Liver (tissue), 9 donors: ENCODE data around the gene CADM2. TPM values are rescaled to one million over a fixed set of nuclear protein-coding genes. Genes with fewer than 3 reads are reported as not detected.

Experiments
- DNase-seq: peaks from one replicate; pipeline ENCODE4 v3.0.0-alpha.2; 2017; ENCODE audit warnings: low spot score
- H3K27ac ChIP-seq, 2 donors: one replicate each; pipeline ENCODE4 v1.7.0; 2013; ENCODE audit warnings: inconsistent platforms in 2 of 2, low read length in 2 of 2, control low read depth in 1 of 2, low read depth in 1 of 2, mild to moderate bottlenecking in 1 of 2
- H3K27me3 ChIP-seq, 4 donors: one replicate each; pipeline versions ENCODE4 v1.6.1 to v1.7.0; 2013; ENCODE audit warnings: low read length in 3 of 4, inconsistent platforms in 1 of 4, mild to moderate bottlenecking in 1 of 4, moderate library complexity in 1 of 4; ENCODE audit not compliant: control insufficient read depth in 4 of 4, insufficient read depth in 4 of 4
- H3K36me3 ChIP-seq, 4 donors: one replicate each; pipeline versions ENCODE4 v1.6.1 to v1.7.0; 2013; ENCODE audit warnings: low read length in 3 of 4, mild to moderate bottlenecking in 3 of 4, low read depth in 1 of 4, moderate library complexity in 1 of 4; ENCODE audit not compliant: control insufficient read depth in 4 of 4, insufficient read depth in 3 of 4
- H3K4me1 ChIP-seq, 4 donors: one replicate each; pipeline versions ENCODE4 v1.6.1 to v1.7.0; 2013; ENCODE audit warnings: low read length in 3 of 4, mild to moderate bottlenecking in 3 of 4, moderate library complexity in 1 of 4; ENCODE audit not compliant: control insufficient read depth in 4 of 4, insufficient read depth in 4 of 4
- H3K4me3 ChIP-seq, 3 donors: one replicate each; pipeline versions ENCODE4 v1.6.1 to v1.7.0; 2013; ENCODE audit warnings: low read length in 3 of 3, control low read depth in 1 of 3, low read depth in 1 of 3, mild to moderate bottlenecking in 1 of 3
- H3K9ac ChIP-seq, 2 donors: one replicate each; pipeline ENCODE4 v1.7.0; 2013; ENCODE audit warnings: low read length in 2 of 2, mild to moderate bottlenecking in 2 of 2, moderate library complexity in 2 of 2, control low read depth in 1 of 2, low read depth in 1 of 2
- H3K9me3 ChIP-seq, 4 donors: one replicate each; pipeline versions ENCODE4 v1.6.1 to v1.7.0; 2013; ENCODE audit warnings: low read length in 3 of 4; ENCODE audit not compliant: control insufficient read depth in 4 of 4
- EGR1 ChIP-seq, 2 donors: IDR thresholded peaks; 2 replicates each; pipeline ENCODE4 v1.6.1; 2016 to 2018; ENCODE audit warnings: antibody characterized with exemption in 2 of 2, low read depth in 2 of 2
- FOXA1 ChIP-seq: IDR thresholded peaks from 2 replicates; pipeline ENCODE4 v1.6.1; 2016; ENCODE audit warnings: antibody characterized with exemption
- FOXA2 ChIP-seq: IDR thresholded peaks from 2 replicates; pipeline ENCODE4 v1.6.1; 2016; ENCODE audit warnings: antibody characterized with exemption
- GABPA ChIP-seq, 2 donors: IDR thresholded peaks in 1 of 2; conservative IDR thresholded peaks in 1 of 2; 2 replicates each; pipeline ENCODE4 v1.6.1; 2016; ENCODE audit warnings: antibody characterized with exemption in 2 of 2, mild to moderate bottlenecking in 1 of 2, moderate library complexity in 1 of 2
- HNF4A ChIP-seq, 2 donors: conservative IDR thresholded peaks; 2 replicates each; pipeline ENCODE4 v1.6.1; 2016; ENCODE audit warnings: antibody characterized with exemption in 2 of 2, mild to moderate bottlenecking in 2 of 2
- HNF4G ChIP-seq: IDR thresholded peaks from 2 replicates; pipeline ENCODE4 v1.6.1; 2016; ENCODE audit warnings: antibody characterized with exemption
- JUND ChIP-seq, 2 donors: IDR thresholded peaks; 2 replicates each; pipeline ENCODE4 v1.6.1; 2016; ENCODE audit warnings: antibody characterized with exemption in 2 of 2
- NR2F2 ChIP-seq: IDR thresholded peaks from 2 replicates; pipeline ENCODE4 v1.6.1; 2016; ENCODE audit warnings: antibody characterized with exemption
- RAD21 ChIP-seq, 2 donors: IDR thresholded peaks; 2 replicates each; pipeline ENCODE4 v1.6.1; 2016; ENCODE audit warnings: antibody characterized with exemption in 2 of 2, mild to moderate bottlenecking in 2 of 2
- RXRA ChIP-seq, 2 donors: IDR thresholded peaks; 2 replicates each; pipeline ENCODE4 v1.6.1; 2017 to 2018; ENCODE audit warnings: antibody characterized with exemption in 2 of 2, mild to moderate bottlenecking in 1 of 2
- SP1 ChIP-seq: IDR thresholded peaks from 2 replicates; pipeline ENCODE4 v1.6.1; 2018; ENCODE audit warnings: antibody characterized with exemption, mild to moderate bottlenecking
- TAF1 ChIP-seq: conservative IDR thresholded peaks from 2 replicates; pipeline ENCODE4 v1.6.1; 2016; ENCODE audit warnings: antibody characterized with exemption, mild to moderate bottlenecking
- YY1 ChIP-seq: IDR thresholded peaks from 2 replicates; pipeline ENCODE4 v1.6.1; 2016; ENCODE audit warnings: antibody characterized with exemption, mild to moderate bottlenecking
- WGBS: extraction: QIAGEN DNeasy Blood & Tissue Kit; methylation state at CpG from one replicate; pipeline ENCODE4 v1.1.7; 2013; 5-methylcytosine and 5-hydroxymethylcytosine counted together
- polyA plus RNA-seq, 2 donors: library from polyadenylated mRNA; stranded (reverse) in 1 of 2; unstranded in 1 of 2; fragments of 200-250 nt in 1 of 2; fragments of >200 nt in 1 of 2; fragmentation: Nextera tagmentation in 1 of 2; extraction: Ambion mirVana in 1 of 2; gene quantifications; one replicate each; pipeline versions ENCODE4 v1.2.1 to v1.2.3, GENCODE V29; 2013 to 2015
- total RNA-seq, 2 donors: library from RNA; depleted of rRNA; stranded (reverse); fragments of >200 nt; gene quantifications; one replicate each; pipeline ENCODE4 v1.2.3, GENCODE V29; 2014
- TF ChIP-seq, protein P1 (sequence below): IDR thresholded peaks from 2 replicates; pipeline ENCODE4 v1.6.1; 2016; ENCODE audit warnings: antibody characterized with exemption
- TF ChIP-seq, protein P2 (sequence below): fragments of 150-350 bp; IDR thresholded peaks from 2 replicates; pipeline ENCODE4 v1.5.1; 2017; ENCODE audit warnings: improper control_type of control experiment, low read depth, low read length; ENCODE audit not compliant: missing input control
- TF ChIP-seq, protein P3 (sequence below): IDR thresholded peaks from 2 replicates; pipeline ENCODE4 v1.6.1; 2016; ENCODE audit warnings: antibody characterized with exemption, mild to moderate bottlenecking
- TF ChIP-seq, protein P4 (sequence below): IDR thresholded peaks from 2 replicates; pipeline ENCODE4 v1.6.1; 2016; ENCODE audit warnings: antibody characterized with exemption
- TF ChIP-seq, protein P5 (sequence below): IDR thresholded peaks from 2 replicates; pipeline ENCODE4 v1.6.1; 2016; ENCODE audit warnings: antibody characterized with exemption
- donor health status: healthy.
- donor health status: healthy.
- donor health status: healthy.
- donor health status: healthy.
- donor health status: healthy.

CADM2 gene
- total and polyA plus RNA-seq, 4 donors, result 0.35 to 0.92 (median 0.51) TPM

DNA sequence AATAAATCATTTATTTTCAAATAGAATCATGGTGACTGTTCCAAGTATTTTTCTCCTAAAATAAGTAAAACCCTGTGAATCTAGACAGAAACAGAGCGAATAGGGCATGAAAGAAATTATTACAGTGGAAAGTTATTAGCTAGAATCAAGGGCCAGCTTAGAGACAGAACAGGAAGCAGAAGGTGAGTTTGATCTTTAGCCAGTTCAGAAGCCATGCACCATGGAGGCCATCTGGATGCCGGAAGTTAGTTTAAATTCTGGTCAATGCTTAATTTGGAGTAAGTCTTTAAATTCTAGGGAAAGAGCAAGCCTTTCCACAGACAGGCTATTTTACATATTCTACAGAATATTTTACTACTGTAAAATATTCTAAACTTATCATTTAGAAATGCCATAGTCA, 574.8 kb downstream of the CADM2 start (continued):
- TF ChIP-seq, protein P1, sequence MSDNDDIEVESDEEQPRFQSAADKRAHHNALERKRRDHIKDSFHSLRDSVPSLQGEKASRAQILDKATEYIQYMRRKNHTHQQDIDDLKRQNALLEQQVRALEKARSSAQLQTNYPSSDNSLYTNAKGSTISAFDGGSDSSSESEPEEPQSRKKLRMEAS, result no peak
- TF ChIP-seq HNF4A (conservative IDR thresholded peaks at IDR 0.05) (no peak), JUND (IDR thresholded peaks at IDR 0.05) (no peak), RXRA (IDR thresholded peaks at IDR 0.05) (no peak)

DNA sequence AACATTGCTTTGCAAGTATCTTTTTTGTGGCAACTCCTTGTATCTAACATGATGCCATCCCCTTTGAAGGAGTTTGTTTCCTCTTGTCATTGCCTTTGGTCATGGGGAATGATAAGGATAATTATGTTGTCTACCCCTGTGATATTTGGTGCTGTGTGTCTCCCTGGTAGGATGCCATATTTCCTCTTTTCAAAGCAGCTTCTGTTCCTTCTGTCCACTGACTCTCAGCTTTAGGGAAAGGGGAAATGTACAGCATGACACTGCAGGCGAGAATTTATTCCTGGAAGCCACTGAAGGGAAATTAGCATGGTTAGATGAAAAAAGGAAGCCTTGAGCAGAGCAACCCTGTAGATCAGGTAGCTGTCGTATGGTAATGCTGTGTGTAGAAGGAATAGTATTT, 576.7 kb downstream of the CADM2 start:
- Histone ChIP-seq H3K27me3 (peaks cover 0 to 2% (median 0%) of the 10 kb centered on the region in 4 donors), H3K4me1 (peaks cover 0 to 2% (median 0%) of the 10 kb centered on the region in 4 donors), H3K9ac (no peak overlapping the region), H3K9me3 (peaks cover 0 to under 1% (median 0%) of the 10 kb centered on the region in 4 donors), H3K4me3 (no peak overlapping the region), H3K27ac (no peak overlapping the region), H3K36me3 (no peaks in the 10 kb centered on the region)
- WGBS, result 43% methylated on average over 2 of the region's 2 CpGs
- DNase-seq, result no peak
- TF ChIP-seq EGR1 (IDR thresholded peaks at IDR 0.05; ENCODE audit: low read depth in 2 of 2), result no peak
- TF ChIP-seq GABPA (IDR thresholded peaks at IDR 0.05 in 1 of 2, conservative IDR thresholded peaks at IDR 0.05 in 1 of 2), result no peak
- TF ChIP-seq, protein P2, sequence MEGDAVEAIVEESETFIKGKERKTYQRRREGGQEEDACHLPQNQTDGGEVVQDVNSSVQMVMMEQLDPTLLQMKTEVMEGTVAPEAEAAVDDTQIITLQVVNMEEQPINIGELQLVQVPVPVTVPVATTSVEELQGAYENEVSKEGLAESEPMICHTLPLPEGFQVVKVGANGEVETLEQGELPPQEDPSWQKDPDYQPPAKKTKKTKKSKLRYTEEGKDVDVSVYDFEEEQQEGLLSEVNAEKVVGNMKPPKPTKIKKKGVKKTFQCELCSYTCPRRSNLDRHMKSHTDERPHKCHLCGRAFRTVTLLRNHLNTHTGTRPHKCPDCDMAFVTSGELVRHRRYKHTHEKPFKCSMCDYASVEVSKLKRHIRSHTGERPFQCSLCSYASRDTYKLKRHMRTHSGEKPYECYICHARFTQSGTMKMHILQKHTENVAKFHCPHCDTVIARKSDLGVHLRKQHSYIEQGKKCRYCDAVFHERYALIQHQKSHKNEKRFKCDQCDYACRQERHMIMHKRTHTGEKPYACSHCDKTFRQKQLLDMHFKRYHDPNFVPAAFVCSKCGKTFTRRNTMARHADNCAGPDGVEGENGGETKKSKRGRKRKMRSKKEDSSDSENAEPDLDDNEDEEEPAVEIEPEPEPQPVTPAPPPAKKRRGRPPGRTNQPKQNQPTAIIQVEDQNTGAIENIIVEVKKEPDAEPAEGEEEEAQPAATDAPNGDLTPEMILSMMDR, result no peak
- TF ChIP-seq, protein P1, result no peak
- no peak for TF ChIP-seq FOXA2
- TF ChIP-seq RAD21 (IDR thresholded peaks at IDR 0.05), result no peak
- no peak for TF ChIP-seq HNF4G
- TF ChIP-seq TAF1, result no peak
- no peak for TF ChIP-seq RXRA (IDR thresholded peaks at IDR 0.05)
- no peak for TF ChIP-seq HNF4A (conservative IDR thresholded peaks at IDR 0.05)
- TF ChIP-seq, protein P3, sequence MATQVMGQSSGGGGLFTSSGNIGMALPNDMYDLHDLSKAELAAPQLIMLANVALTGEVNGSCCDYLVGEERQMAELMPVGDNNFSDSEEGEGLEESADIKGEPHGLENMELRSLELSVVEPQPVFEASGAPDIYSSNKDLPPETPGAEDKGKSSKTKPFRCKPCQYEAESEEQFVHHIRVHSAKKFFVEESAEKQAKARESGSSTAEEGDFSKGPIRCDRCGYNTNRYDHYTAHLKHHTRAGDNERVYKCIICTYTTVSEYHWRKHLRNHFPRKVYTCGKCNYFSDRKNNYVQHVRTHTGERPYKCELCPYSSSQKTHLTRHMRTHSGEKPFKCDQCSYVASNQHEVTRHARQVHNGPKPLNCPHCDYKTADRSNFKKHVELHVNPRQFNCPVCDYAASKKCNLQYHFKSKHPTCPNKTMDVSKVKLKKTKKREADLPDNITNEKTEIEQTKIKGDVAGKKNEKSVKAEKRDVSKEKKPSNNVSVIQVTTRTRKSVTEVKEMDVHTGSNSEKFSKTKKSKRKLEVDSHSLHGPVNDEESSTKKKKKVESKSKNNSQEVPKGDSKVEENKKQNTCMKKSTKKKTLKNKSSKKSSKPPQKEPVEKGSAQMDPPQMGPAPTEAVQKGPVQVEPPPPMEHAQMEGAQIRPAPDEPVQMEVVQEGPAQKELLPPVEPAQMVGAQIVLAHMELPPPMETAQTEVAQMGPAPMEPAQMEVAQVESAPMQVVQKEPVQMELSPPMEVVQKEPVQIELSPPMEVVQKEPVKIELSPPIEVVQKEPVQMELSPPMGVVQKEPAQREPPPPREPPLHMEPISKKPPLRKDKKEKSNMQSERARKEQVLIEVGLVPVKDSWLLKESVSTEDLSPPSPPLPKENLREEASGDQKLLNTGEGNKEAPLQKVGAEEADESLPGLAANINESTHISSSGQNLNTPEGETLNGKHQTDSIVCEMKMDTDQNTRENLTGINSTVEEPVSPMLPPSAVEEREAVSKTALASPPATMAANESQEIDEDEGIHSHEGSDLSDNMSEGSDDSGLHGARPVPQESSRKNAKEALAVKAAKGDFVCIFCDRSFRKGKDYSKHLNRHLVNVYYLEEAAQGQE, result no peak
- TF ChIP-seq, protein P4, sequence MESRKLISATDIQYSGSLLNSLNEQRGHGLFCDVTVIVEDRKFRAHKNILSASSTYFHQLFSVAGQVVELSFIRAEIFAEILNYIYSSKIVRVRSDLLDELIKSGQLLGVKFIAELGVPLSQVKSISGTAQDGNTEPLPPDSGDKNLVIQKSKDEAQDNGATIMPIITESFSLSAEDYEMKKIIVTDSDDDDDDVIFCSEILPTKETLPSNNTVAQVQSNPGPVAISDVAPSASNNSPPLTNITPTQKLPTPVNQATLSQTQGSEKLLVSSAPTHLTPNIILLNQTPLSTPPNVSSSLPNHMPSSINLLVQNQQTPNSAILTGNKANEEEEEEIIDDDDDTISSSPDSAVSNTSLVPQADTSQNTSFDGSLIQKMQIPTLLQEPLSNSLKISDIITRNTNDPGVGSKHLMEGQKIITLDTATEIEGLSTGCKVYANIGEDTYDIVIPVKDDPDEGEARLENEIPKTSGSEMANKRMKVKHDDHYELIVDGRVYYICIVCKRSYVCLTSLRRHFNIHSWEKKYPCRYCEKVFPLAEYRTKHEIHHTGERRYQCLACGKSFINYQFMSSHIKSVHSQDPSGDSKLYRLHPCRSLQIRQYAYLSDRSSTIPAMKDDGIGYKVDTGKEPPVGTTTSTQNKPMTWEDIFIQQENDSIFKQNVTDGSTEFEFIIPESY, result no peak
- no peak for TF ChIP-seq JUND (IDR thresholded peaks at IDR 0.05)
- TF ChIP-seq, protein P5, sequence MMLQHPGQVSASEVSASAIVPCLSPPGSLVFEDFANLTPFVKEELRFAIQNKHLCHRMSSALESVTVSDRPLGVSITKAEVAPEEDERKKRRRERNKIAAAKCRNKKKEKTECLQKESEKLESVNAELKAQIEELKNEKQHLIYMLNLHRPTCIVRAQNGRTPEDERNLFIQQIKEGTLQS, result no peak
- no peak for TF ChIP-seq YY1
- no peak for TF ChIP-seq NR2F2
- no peak for TF ChIP-seq FOXA1
- no peak for TF ChIP-seq SP1
